Glutamatergic neuron (in vitro differentiated cells): ENCODE measurements around the gene STOML1. TPM values are rescaled to one million over a fixed set of nuclear protein-coding genes. Genes with fewer than 3 reads are reported as not detected.
A peak's percentile ranks its signal among the peaks of the same experiment; 100 is the strongest.

Source experiments
- DNase-seq: peaks from one replicate; pipeline ENCODE4 v3.0.0; 2022
- H3K27ac Mint-ChIP-seq: one replicate; pipeline ENCODE4 v1.8.0; 2020; ENCODE audit warnings: mild to moderate bottlenecking, mixed read lengths, inconsistent platforms; ENCODE audit not compliant: unreplicated experiment
- H3K27me3 Mint-ChIP-seq: one replicate; pipeline ENCODE4 v1.8.0; 2020; ENCODE audit warnings: mild to moderate bottlenecking, moderate library complexity, mixed read lengths, inconsistent platforms; ENCODE audit not compliant: unreplicated experiment
- H3K36me3 Mint-ChIP-seq: one replicate; pipeline ENCODE4 v1.8.0; 2020; ENCODE audit warnings: mild to moderate bottlenecking, mixed read lengths, inconsistent platforms; ENCODE audit not compliant: unreplicated experiment
- H3K4me1 Mint-ChIP-seq: one replicate; pipeline ENCODE4 v1.8.0; 2020; ENCODE audit warnings: mild to moderate bottlenecking, low read depth, mixed read lengths, inconsistent platforms; ENCODE audit not compliant: unreplicated experiment
- H3K4me3 Mint-ChIP-seq: one replicate; pipeline ENCODE4 v1.8.0; 2020; ENCODE audit warnings: mild to moderate bottlenecking, mixed read lengths, inconsistent platforms; ENCODE audit not compliant: unreplicated experiment
- H3K9me3 Mint-ChIP-seq: one replicate; pipeline ENCODE4 v1.8.0; 2020; ENCODE audit warnings: mild to moderate bottlenecking, moderate library complexity, mixed read lengths, inconsistent platforms; ENCODE audit not compliant: unreplicated experiment
- CTCF ChIP-seq: fragments of 200-600 bp; sonication (generic); IDR thresholded peaks from one replicate; pipeline ENCODE4 v1.5.0; 2021; ENCODE audit not compliant: partially characterized antibody, unreplicated experiment
- total RNA-seq: library from RNA; stranded (reverse); fragmentation: NEBNext Ultra II Directional; extraction: Animal tissue kit (Norgen Biotek cat#: 25700); gene quantifications from one replicate; pipeline ENCODE4 v1.2.1, GENCODE V29; 2021; ENCODE audit not compliant: unreplicated experiment

STOML1 gene
- total RNA-seq, 1 donor from 2014 or later = 19.5 TPM

- Mint-ChIP-seq H3K4me3 (no peak overlapping the region), H3K9me3 (no peaks in the 10 kb centered on the region), H3K27me3 (peaks cover 2% of the 10 kb centered on the region), H3K27ac (no peak overlapping the region), H3K4me1 (no peaks in the 10 kb centered on the region), H3K36me3 (peaks cover 4% of the 10 kb centered on the region)
- DNase-seq = no peak
- no peak for TF ChIP-seq CTCF
Observed at GRCh38 chr15:74006774-74007639, 14.9 kb upstream of the STOML1 start.

- peaks cover 2% of the 10 kb centered on the region for H3K27me3 Mint-ChIP-seq
- H3K4me3 Mint-ChIP-seq = no peak overlapping the region
Observed at GRCh38 chr15:73997986-73998385, 5.9 kb upstream of the STOML1 start.

GRCh38 chr15:73996939-73997338 is 4.8 kb upstream of the STOML1 start:
- Mint-ChIP-seq H3K4me1 (peaks cover 8% of the 10 kb centered on the region), H3K9me3 (peaks cover 1% of the 10 kb centered on the region), H3K4me3 (no peak overlapping the region), H3K27ac (no peak overlapping the region), H3K36me3 (no peaks in the 10 kb centered on the region), H3K27me3 (peaks cover 2% of the 10 kb centered on the region)
- no peak for TF ChIP-seq CTCF
- DNase-seq = no peak

More at GRCh38 chr15:73997986-73998385, 5.9 kb upstream of the STOML1 start:
- DNase-seq = no peak
- peaks cover 8% of the 10 kb centered on the region for H3K4me1 Mint-ChIP-seq
- H3K27ac Mint-ChIP-seq = no peak overlapping the region
- H3K36me3 Mint-ChIP-seq = no peaks in the 10 kb centered on the region
- TF ChIP-seq CTCF = no peak
- peaks cover 1% of the 10 kb centered on the region for H3K9me3 Mint-ChIP-seq

GRCh38 chr15:73996267-73996666 is 4.2 kb upstream of the STOML1 start:
- Mint-ChIP-seq H3K36me3 (no peaks in the 10 kb centered on the region), H3K4me3 (peak overlapping the region; percentile 98), H3K4me1 (peaks cover 8% of the 10 kb centered on the region), H3K27me3 (peaks cover 2% of the 10 kb centered on the region), H3K9me3 (peaks cover 1% of the 10 kb centered on the region), H3K27ac (no peak overlapping the region)
- no peak for TF ChIP-seq CTCF
- DNase-seq = no peak
